PC-9 (cell line): ENCODE results near the gene SMPD1. TPM values are rescaled to one million over a fixed set of nuclear protein-coding genes. Genes with fewer than 3 reads are reported as not detected.
A peak's percentile ranks its signal among the peaks of the same experiment; 100 is the strongest.

Experiments used
- BruUV-seq: library from RNA; stranded (reverse); fragments of 400-500 nt; replicated peaks from 2 replicates; lab custom pipeline; 2021; lab: Mats Ljungman, UMichigan
- CTCF ChIA-PET: fragments of 300-600 bp; sonication (Branson Sonifier 250); formaldehyde crosslinking; loops from one replicate; lab custom pipeline; 2022; ENCODE audit warnings: antibody characterized with exemption; lab: Charles Lee
- POLR2A ChIA-PET: fragments of 300-600 bp; sonication (Branson Sonifier 250); formaldehyde crosslinking; loops from one replicate; lab custom pipeline; 2022; ENCODE audit warnings: antibody characterized with exemption; ENCODE audit not compliant: unreplicated experiment; lab: Charles Lee
- DNase-seq, 2 experiments: peaks; one replicate each; pipeline versions ENCODE4 v3.0.0 to v3.0.0-alpha.2; 2015 to 2022; ENCODE audit warnings: mixed read lengths in 1 of 2
- H2AFZ ChIP-seq: fragments of 200-600 bp; sonication (generic); 2 replicates; pipeline ENCODE4 v1.8.1; 2017; ENCODE audit warnings: antibody characterized with exemption
- H3F3A ChIP-seq: fragments of 200-600 bp; sonication (generic); 2 replicates; pipeline ENCODE4 v1.8.1; 2017; ENCODE audit warnings: antibody characterized with exemption, mild to moderate bottlenecking, low read depth; ENCODE audit not compliant: insufficient read depth
- H3K27ac ChIP-seq: fragments of 200-600 bp; sonication (generic); 2 replicates; pipeline ENCODE4 v1.6.1; 2016; ENCODE audit warnings: mixed run types
- H3K27me3 ChIP-seq: fragments of 200-600 bp; sonication (generic); 2 replicates; pipeline ENCODE4 v1.6.1; 2016; ENCODE audit warnings: low read depth, mixed run types; ENCODE audit not compliant: insufficient read depth
- H3K36me3 ChIP-seq: fragments of 200-600 bp; sonication (generic); 2 replicates; pipeline ENCODE4 v1.6.1; 2016; ENCODE audit warnings: low read depth, mixed run types
- H3K4me1 ChIP-seq: fragments of 200-600 bp; sonication (generic); replicated peaks from 2 replicates; pipeline ENCODE4 v1.6.1; 2016; ENCODE audit warnings: mixed run types; ENCODE audit not compliant: insufficient read depth
- H3K4me2 ChIP-seq: fragments of 200-600 bp; sonication (generic); 2 replicates; pipeline ENCODE4 v1.6.1; 2017; ENCODE audit warnings: mixed run types
- H3K4me3 ChIP-seq: fragments of 200-600 bp; sonication (generic); 2 replicates; pipeline ENCODE4 v1.6.1; 2016; ENCODE audit warnings: mixed run types
- H3K79me2 ChIP-seq: fragments of 200-600 bp; sonication (generic); 2 replicates; pipeline ENCODE4 v1.6.1; 2017; ENCODE audit warnings: low read depth, mixed run types
- H3K9me2 ChIP-seq: fragments of 200-600 bp; sonication (generic); 2 replicates; pipeline ENCODE4 v1.8.1; 2017; ENCODE audit warnings: mild to moderate bottlenecking; ENCODE audit not compliant: insufficient read depth
- H3K9me3 ChIP-seq: fragments of 200-600 bp; sonication (generic); 2 replicates; pipeline ENCODE4 v1.8.1; 2016; ENCODE audit warnings: low read depth; ENCODE audit not compliant: insufficient read depth
- H4K20me1 ChIP-seq: fragments of 200-600 bp; sonication (generic); 2 replicates; pipeline ENCODE4 v1.8.1; 2017; ENCODE audit not compliant: insufficient read depth
- EZH2 ChIP-seq: fragments of 200-600 bp; sonication (generic); IDR thresholded peaks from 2 replicates; pipeline ENCODE4 v1.8.0; 2017; ENCODE audit warnings: antibody characterized with exemption, low read depth
- intact Hi-C: fragments of 100-400 bp; cut with micrococcal nuclease; formaldehyde crosslinking; loops from one replicate; pipeline ENCODE4 v1.10.0; 2022; ENCODE audit not compliant: unreplicated experiment
- total RNA-seq: library from RNA; stranded (reverse); gene quantifications from 2 replicates; pipeline ENCODE4 v1.2.3, GENCODE V29; 2021
- TF ChIP-seq, protein P1 (sequence below): fragments of 200-600 bp; sonication (generic); conservative IDR thresholded peaks from 2 replicates; pipeline ENCODE4 v1.6.1; 2017; ENCODE audit warnings: mixed run types, antibody characterized with exemption, mild to moderate bottlenecking, moderate library complexity

SMPD1 gene
- total RNA-seq, 1 experiment from 2014 or later, result 7.2 TPM

DNA sequence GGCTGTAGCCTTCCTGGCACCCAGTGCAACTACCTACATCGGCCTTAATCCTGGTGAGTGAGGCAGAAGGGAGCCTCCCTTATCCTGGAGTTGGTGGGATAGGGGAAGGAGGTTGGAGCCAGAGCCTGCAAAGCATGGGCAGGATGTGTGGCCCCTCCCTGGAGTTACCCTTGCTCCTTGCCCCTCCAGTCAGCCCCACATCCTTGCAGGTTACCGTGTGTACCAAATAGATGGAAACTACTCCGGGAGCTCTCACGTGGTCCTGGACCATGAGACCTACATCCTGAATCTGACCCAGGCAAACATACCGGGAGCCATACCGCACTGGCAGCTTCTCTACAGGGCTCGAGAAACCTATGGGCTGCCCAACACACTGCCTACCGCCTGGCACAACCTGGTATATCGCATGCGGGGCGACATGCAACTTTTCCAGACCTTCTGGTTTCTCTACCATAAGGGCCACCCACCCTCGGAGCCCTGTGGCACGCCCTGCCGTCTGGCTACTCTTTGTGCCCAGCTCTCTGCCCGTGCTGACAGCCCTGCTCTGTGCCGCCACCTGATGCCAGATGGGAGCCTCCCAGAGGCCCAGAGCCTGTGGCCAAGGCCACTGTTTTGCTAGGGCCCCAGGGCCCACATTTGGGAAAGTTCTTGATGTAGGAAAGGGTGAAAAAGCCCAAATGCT, 3.9 kb downstream of the SMPD1 start:
- no peaks in the 10 kb centered on the region for H3K36me3 ChIP-seq
- intact Hi-C loops, result loop anchor here (5.0 kb wide), 2 partner anchors 208 to 288 kb away; partner anchors contain the start of genes ILK, MRPL17 and RRP8
- no peaks in the 10 kb centered on the region for H4K20me1 ChIP-seq
- BruUV-seq, result no TSS peak
- ChIA-PET POLR2A (no interaction called here), CTCF (no interaction called here)
- H3K79me2 ChIP-seq, result no peaks in the 10 kb centered on the region
- peaks cover 11% of the 10 kb centered on the region; the same call in 1 of the 2 replicates for H3F3A ChIP-seq
- H3K4me1 ChIP-seq, result peaks cover 21% of the 10 kb centered on the region
- no peaks in the 10 kb centered on the region for H3K9me3 ChIP-seq
- no peaks in the 10 kb centered on the region for H3K9me2 ChIP-seq
- no peak overlapping the region for H3K4me3 ChIP-seq
- no peak for DNase-seq
- no peaks in the 10 kb centered on the region for H3K27me3 ChIP-seq
- no peak for TF ChIP-seq EZH2
- TF ChIP-seq, protein P1, sequence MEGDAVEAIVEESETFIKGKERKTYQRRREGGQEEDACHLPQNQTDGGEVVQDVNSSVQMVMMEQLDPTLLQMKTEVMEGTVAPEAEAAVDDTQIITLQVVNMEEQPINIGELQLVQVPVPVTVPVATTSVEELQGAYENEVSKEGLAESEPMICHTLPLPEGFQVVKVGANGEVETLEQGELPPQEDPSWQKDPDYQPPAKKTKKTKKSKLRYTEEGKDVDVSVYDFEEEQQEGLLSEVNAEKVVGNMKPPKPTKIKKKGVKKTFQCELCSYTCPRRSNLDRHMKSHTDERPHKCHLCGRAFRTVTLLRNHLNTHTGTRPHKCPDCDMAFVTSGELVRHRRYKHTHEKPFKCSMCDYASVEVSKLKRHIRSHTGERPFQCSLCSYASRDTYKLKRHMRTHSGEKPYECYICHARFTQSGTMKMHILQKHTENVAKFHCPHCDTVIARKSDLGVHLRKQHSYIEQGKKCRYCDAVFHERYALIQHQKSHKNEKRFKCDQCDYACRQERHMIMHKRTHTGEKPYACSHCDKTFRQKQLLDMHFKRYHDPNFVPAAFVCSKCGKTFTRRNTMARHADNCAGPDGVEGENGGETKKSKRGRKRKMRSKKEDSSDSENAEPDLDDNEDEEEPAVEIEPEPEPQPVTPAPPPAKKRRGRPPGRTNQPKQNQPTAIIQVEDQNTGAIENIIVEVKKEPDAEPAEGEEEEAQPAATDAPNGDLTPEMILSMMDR, result no peak
- no peak overlapping the region for H3K27ac ChIP-seq
- H2AFZ ChIP-seq, result no peak overlapping the region
- H3K4me2 ChIP-seq, result no peak overlapping the region

DNA sequence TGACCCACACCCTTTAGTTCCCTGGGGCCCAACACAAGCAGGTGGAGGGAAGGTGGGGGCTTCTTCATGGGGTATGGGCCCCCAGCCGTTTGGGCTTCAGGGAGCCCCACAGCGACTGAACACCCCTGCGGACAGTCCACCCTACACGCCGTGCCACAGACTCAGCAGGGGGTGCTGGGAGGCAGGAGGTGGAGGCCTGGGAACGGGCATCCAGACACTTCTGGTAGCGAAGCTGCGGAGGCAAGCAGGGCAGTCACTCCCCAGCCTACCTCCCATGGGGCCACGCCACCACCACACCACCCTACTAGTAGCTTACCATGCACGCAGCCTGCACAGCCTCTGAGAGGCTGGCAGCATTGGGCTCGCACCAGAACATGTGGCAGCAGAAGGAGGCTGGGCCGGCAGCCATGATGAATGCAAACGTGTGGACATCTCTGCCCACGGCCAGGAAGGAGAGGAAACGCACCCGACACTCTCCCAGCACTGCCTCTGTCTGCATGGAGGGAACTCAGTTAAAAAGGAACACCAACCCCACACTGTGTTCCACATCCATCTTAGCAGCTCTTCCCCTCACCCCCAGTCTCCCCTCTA, 5.3 kb downstream of the SMPD1 start:
- no peaks in the 10 kb centered on the region for H3K9me3 ChIP-seq
- CTCF ChIA-PET, result interaction anchor here (0.6 kb wide), 1 partner anchor 17 kb away, joined by 3 read pairs; no protein-coding TSS in a partner anchor
- no TSS peak for BruUV-seq
- intact Hi-C loops, result no loop called here
- no peaks in the 10 kb centered on the region for H3K9me2 ChIP-seq
- no peaks in the 10 kb centered on the region for H3K27me3 ChIP-seq
- H3K4me2 ChIP-seq, result no peak overlapping the region
- H2AFZ ChIP-seq, result no peak overlapping the region
- peaks cover 7% of the 10 kb centered on the region; the same call in 1 of the 2 replicates for H3F3A ChIP-seq
- no peaks in the 10 kb centered on the region for H4K20me1 ChIP-seq
- H3K4me3 ChIP-seq, result no peak overlapping the region
- POLR2A ChIA-PET, result no interaction called here
- no peaks in the 10 kb centered on the region for H3K79me2 ChIP-seq
- H3K4me1 ChIP-seq, result peaks cover 15% of the 10 kb centered on the region
- DNase-seq, result no peak
- no peak overlapping the region for H3K27ac ChIP-seq
- TF ChIP-seq, protein P1, result no peak
- TF ChIP-seq EZH2, result no peak
- no peaks in the 10 kb centered on the region for H3K36me3 ChIP-seq

DNA sequence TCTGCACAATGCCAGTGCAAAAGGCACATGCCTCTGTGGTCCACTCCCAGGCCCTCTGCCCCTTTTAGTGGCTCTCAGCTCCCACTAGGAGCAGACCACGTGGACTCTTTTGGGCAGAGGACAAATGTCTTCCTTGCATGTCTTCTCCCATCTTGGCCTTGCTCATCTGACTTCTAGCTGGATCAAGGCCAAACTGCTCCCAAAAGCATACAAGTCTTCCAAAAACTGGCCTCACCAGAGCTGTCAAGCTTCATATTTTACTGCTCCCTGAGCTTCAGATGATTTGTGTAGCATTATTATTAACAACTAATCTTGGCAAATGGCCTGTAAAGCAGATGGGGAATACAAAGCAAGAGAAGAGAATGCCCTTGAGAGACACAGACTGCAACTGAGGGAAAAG, 6.9 kb downstream of the SMPD1 start:
- H3K4me2 ChIP-seq, result peak overlapping the region; percentile 48
- H3K9me2 ChIP-seq, result no peaks in the 10 kb centered on the region
- H4K20me1 ChIP-seq, result no peaks in the 10 kb centered on the region
- H3K27me3 ChIP-seq, result no peaks in the 10 kb centered on the region
- no peak for DNase-seq
- no peaks in the 10 kb centered on the region for H3K79me2 ChIP-seq
- ChIA-PET CTCF (no interaction called here), POLR2A (no interaction called here)
- H3K4me3 ChIP-seq, result no peak overlapping the region
- H3K4me1 ChIP-seq, result peaks cover 15% of the 10 kb centered on the region
- peaks cover 7% of the 10 kb centered on the region; the same call in 1 of the 2 replicates for H3F3A ChIP-seq
- no peak overlapping the region for H3K27ac ChIP-seq
- no peak for TF ChIP-seq EZH2
- TF ChIP-seq, protein P1, result no peak
- H3K36me3 ChIP-seq, result no peaks in the 10 kb centered on the region
- H2AFZ ChIP-seq, result no peak overlapping the region
- no TSS peak for BruUV-seq
- H3K9me3 ChIP-seq, result no peaks in the 10 kb centered on the region
- intact Hi-C loops, result no loop called here
